ENCODE measurements around the gene TLCD1.

The TLCD1 gene

GRCh38 chr17:28726226-28726626, at the start of gene TLCD1:
TLCD1 (minus strand) TSS chr17:28726233; CDS start chr17:28726097, 136 bp downstream.
- in situ Hi-C loops (cut with HindIII; ENCODE audit: low pct_ligation_motif_present, low sequenced_read_pairs), result no loop called here

GRCh38 chr17:28774206-28774605, 48.2 kb upstream of the TLCD1 start:
- Histone ChIP-seq H3K27me3 (replicated peaks) (no peaks in the 10 kb centered on the region), H3K36me3 (replicated peaks) (peaks cover 3% of the 10 kb centered on the region), H3K27ac (no peak overlapping the region), H3K4me3 (ENCODE audit: low read depth, low read length) (no peak overlapping the region)
- in situ Hi-C loops (cut with HindIII; ENCODE audit: low pct_ligation_motif_present, low sequenced_read_pairs), result no loop called here
- no peak for TF ChIP-seq CTCF (IDR thresholded peaks at IDR 0.05; ENCODE audit: low read depth, low read length, missing control alignments)
- no peak for DNase-seq

More at GRCh38 chr17:28726226-28726626, at the start of gene TLCD1:
- peak; percentile 53 for DNase-seq
- no peaks in the 10 kb centered on the region for H3K27me3 ChIP-seq (replicated peaks)
- peak within 1 kb of the TSS; percentile 54 for H3K27ac ChIP-seq
- peak within 1 kb of the TSS; percentile 70 for H3K4me3 ChIP-seq (ENCODE audit: low read depth, low read length)
- no peak for TF ChIP-seq CTCF (IDR thresholded peaks at IDR 0.05; ENCODE audit: low read depth, low read length, missing control alignments)
- peaks cover 37% of the 10 kb centered on the region for H3K36me3 ChIP-seq (replicated peaks)

GRCh38 chr17:28773736-28774135, 47.7 kb upstream of the TLCD1 start:
- TF ChIP-seq CTCF (IDR thresholded peaks at IDR 0.05; ENCODE audit: low read depth, low read length, missing control alignments), result no peak
- Histone ChIP-seq H3K27ac (no peak overlapping the region), H3K4me3 (ENCODE audit: low read depth, low read length) (no peak overlapping the region), H3K36me3 (replicated peaks) (peaks cover 3% of the 10 kb centered on the region), H3K27me3 (replicated peaks) (no peaks in the 10 kb centered on the region)
- in situ Hi-C loops (cut with HindIII; ENCODE audit: low pct_ligation_motif_present, low sequenced_read_pairs), result no loop called here
- no peak for DNase-seq

GRCh38 chr17:28765038-28765437, 39.0 kb upstream of the TLCD1 start:
- no peak for TF ChIP-seq CTCF (IDR thresholded peaks at IDR 0.05; ENCODE audit: low read depth, low read length, missing control alignments)

GRCh38 chr17:28763804-28764266, 37.8 kb upstream of the TLCD1 start:
- H3K36me3 ChIP-seq (replicated peaks), result peaks cover 42% of the 10 kb centered on the region
- H3K27ac ChIP-seq, result no peak overlapping the region
- H3K27me3 ChIP-seq (replicated peaks), result no peaks in the 10 kb centered on the region
- in situ Hi-C loops (cut with HindIII; ENCODE audit: low pct_ligation_motif_present, low sequenced_read_pairs), result no loop called here
- DNase-seq, result peak; percentile 81
- peak; percentile 84 for TF ChIP-seq CTCF (IDR thresholded peaks at IDR 0.05; ENCODE audit: low read depth, low read length, missing control alignments)
- no peak overlapping the region for H3K4me3 ChIP-seq (ENCODE audit: low read depth, low read length)

More at GRCh38 chr17:28765038-28765437, 39.0 kb upstream of the TLCD1 start:
- in situ Hi-C loops (cut with HindIII; ENCODE audit: low pct_ligation_motif_present, low sequenced_read_pairs), result no loop called here
- DNase-seq, result no peak
- H3K36me3 ChIP-seq (replicated peaks), result peaks cover 30% of the 10 kb centered on the region
- no peaks in the 10 kb centered on the region for H3K27me3 ChIP-seq (replicated peaks)
- H3K4me3 ChIP-seq (ENCODE audit: low read depth, low read length), result no peak overlapping the region
- H3K27ac ChIP-seq, result no peak overlapping the region
